Fibroblast of skin of right quadriceps (primary cell): ENCODE results near the gene EXOSC1.
"Not testable (repeated sequence)": the region's sequence is repeated elsewhere in the genome, so short reads cannot be mapped to it uniquely, and the experiment has no call there.

ENCODE experiments used
- DNase-seq: peaks from one replicate; pipeline ENCODE4 v3.0.0-alpha.2; 2013

The EXOSC1 gene

DNA sequence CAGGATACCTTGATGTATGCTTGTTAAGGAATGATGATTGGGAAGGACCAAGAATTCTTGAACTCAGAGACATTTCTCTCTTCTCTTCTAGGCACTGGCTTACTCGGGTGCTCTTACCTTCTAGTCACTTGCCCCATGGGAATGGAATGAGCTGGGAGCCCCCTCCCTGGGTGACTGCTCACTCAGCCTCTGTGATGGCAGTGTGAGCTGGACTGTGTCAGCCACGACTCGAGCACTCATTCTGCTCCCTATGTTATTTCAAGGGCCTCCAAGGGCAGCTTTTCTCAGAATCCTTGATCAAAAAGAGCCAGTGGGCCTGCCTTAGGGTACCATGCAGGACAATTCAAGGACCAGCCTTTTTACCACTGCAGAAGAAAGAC lies 10.9 kb upstream of the EXOSC1 start:
- DNase-seq, result no peak

DNA sequence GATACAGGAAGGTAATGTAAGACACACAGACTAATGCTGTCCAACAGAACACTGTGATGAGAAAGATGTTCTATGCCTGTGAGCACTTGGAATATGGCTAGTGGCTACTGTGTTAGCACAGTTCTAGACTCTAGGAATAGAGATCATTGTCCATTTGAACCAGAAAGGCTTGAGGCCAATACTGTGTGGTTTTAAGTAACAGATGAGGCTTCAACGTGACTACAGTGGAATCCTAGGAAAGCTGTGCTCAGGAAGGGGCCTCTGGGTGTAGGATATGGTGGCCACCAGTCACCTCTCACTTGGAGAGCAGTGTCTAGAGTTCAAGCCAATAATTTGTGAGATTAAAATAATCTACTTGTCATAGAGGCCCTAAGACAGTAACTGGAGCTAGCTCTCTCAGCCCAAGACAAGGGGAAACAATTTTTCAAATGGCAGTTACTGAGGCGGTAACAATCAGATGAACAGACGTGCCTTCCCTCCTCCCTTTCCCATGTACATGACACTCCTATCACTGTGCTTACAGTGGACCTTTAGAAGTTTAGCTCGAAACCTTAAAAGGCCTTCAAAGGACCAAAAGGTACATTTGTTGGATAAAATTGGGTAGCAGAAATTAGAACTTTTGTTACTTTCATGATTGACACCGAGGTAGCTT lies 10.4 kb upstream of the EXOSC1 start:
- DNase-seq, result no peak

DNA sequence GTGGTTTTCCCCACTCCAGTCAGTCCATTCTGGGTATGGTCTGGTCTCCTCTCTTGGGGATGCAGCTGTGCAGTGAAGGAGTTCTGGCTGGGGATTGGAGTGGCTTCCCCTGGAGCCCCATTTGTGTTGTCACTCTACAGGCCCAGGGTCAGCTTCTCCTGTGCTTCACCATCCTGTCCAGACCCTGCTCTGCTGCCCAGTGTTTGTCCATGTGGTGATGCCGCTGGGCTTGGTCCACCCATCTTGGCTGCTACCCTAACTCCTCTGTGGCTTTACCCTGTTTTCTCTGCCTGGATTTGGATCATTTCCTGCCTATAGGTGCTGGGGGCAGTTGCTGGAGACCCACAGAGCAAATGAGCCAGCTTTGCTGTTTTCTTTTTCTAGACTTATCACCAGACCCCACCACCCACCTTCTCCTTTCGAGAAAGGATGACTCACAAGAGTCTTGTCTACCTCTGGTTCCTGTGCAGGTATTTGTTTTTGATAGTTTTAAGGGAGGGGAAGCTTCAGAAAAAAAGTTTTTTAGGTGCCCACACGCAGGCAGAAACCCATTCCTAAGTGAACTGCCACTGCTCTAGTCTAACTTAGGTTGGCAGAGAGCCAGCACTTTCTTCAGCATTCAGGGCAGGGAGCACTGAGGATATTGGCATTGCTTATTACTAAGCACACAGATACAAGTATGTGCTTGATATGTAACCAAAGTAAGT lies 8.7 kb upstream of the EXOSC1 start:
- no peak for DNase-seq

- DNase-seq, result no peak
Measured at GRCh38 chr10:97452352-97452751, 6.5 kb upstream of the EXOSC1 start.

DNA sequence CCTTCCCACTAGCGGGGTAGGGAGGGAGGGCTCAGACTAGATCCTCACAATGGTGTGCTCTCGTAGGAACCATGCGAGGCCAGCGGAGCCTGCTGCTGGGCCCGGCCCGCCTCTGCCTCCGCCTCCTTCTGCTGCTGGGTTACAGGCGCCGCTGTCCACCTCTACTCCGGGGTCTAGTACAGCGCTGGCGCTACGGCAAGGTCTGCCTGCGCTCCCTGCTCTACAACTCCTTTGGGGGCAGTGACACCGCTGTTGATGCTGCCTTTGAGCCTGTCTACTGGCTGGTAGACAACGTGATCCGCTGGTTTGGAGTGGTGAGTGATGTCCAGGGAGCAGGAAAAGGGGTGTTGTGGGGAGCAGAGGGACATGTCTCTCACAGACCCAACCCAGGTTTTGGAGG lies 5.8 kb upstream of the EXOSC1 start:
- no peak for DNase-seq

GRCh38 chr10:97450828-97451227 lies 5.0 kb upstream of the EXOSC1 start:
- no peak for DNase-seq

DNA sequence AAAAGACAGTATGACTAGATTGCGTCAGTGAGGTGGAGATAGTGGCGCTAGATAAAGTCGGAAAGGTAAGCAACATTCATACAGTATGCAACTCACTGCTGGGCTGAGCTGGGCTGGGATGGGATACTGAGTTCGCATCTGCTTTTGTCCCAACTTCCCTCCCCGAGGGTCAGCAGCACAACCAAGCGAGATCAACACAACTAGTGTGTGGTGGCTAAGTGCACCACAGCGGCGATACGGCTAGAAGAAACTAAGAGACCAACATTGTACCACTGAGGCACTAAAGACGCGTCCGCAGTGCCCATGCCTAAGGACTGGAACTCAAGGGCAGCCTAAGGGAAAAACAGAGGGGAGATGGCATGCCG lies 467 bp downstream of the EXOSC1 start:
- DNase-seq, result no peak

DNA sequence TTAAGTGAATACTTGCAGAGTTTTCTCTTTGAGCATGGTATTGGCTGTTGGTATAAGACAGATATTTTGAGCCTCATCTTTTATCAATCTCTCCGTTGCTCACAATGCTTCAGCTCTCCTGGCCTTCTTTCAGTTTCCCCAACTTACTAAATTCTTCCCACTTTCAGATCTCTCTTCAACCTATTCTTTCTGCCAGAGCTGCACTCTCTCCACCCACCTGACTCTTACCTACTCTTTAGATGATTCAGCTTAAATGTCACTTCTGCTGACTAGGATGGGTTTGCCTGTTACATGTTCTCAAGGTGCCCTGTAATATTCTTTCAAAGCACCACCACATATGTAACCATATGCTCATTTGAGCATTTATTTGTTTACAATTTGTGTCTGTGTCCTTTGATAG lies 1.6 kb downstream of the EXOSC1 start:
- DNase-seq, result no peak

DNA sequence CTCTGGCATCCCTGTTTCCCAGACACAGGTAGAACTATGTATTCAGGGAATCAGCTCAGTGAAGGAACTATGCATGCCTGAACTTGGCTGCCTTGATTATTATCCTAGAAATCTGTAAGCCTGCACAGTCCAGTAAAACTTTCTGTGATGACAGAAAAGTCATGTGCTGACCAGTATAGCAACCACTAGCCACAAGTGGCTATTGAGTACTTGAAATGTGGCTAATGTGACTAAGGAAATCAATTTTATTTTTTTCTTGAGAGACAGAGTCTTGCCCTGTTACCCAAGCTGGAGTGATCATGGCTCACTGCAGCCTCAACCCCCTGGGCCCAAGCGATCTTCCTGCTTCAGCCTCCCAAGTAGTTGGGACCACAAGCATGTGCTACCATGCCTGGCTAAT lies 3.5 kb downstream of the EXOSC1 start:
- DNase-seq, result no peak

- DNase-seq, result no peak
Measured at GRCh38 chr10:97435211-97435610, 10.6 kb downstream of the EXOSC1 start.

DNA sequence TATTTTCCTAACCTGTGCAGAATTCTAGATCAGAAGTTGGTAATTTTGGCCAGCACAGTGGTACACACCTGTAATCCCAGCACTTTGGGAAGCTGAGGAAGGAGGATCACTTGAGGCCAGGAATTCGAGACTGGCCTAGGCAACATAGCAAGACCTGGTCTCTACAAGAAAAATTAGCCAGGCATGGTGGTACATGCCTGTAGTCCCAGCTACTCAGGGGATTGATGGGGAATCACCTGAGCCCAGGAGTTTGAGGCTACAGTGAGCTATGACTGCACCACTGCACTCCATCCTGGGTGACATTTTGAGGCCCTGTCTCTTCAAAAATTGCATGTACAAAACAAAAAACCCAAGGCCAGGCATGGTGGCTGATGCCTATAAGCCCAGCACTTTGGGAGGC lies 11.2 kb downstream of the EXOSC1 start:
- no peak for DNase-seq

- DNase-seq, result no peak
Measured at GRCh38 chr10:97434055-97434454, 11.8 kb downstream of the EXOSC1 start.

GRCh38 chr10:97428572-97428981 lies 17.2 kb downstream of the EXOSC1 start:
- peak; percentile 40 for DNase-seq

DNA sequence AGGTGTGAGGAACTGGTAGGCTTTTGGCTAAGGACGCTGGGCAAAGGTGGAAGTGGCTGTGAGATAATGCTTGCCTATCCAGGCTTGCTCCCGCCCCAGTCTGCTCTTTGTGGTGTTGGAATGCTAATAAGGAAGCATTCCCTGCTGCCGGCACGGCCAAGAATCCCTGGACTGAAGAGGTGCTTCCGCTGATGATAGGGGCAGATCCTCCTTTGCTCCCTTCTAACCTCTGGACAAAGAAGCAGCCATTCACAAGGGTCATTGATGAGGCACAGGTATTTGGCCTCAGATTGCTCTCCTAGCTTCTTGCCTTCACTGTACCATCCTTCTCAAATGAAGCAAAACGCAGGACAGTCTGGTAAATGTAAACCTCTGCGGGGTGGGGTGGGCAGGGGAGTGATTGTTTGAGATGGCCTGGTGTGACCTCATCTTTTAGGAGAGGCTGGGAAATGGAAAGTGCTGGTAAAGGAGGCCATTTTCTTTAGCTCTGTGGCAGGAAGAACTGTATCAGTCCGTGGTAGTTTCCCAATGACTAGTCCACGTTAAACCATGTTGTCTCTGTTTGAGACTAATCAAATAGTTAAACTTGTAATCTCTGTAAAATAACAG lies 18.1 kb downstream of the EXOSC1 start:
- DNase-seq, result no peak

GRCh38 chr10:97426776-97427570 lies 18.8 kb downstream of the EXOSC1 start:
- no peak for DNase-seq

- DNase-seq, result peak; percentile 96
Measured at GRCh38 chr10:97425964-97426775, 19.6 kb downstream of the EXOSC1 start, which contains the start of gene PGAM1. Gene PGAM1, plus strand, starts transcription at chr10:97426191. Its CDS starts 117 bp downstream, at chr10:97426308.

DNA sequence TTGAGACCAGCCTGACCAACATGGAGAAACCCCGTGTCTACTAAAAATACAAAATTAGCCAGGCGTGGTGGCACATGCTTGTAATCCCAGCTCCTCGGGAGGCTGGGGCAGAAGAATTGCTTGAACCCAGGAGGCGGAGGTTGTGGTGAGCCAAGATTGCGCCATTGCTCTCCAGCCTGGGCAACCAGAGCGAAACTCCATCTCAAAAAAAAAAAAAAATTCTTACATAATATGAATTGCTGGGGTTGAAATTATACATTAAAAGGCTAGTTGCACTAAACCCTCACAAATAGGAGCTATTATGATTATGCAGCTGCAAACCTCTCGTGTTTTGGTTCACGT lies 22.1 kb downstream of the EXOSC1 start:
- DNase-seq, result not testable (repeated sequence)

DNA sequence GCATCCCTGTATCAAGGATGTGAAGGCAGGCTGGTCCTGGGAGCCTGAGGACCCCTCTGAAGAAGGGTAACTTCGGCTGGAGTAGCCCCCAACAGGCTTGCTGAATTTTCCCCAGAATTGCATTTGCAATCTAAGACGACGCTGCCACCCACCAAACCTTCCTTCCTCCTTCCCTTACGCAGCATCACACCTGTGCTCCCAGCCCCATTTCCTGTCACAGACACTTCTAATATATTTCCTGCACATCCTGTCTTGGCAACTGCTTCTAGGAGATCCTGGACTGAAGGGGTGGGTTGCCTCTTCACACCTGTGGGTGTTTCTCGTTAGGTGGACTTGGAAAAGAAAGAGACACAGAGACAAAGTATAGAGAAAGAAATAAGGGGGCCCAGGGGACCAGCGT lies 29.2 kb downstream of the EXOSC1 start:
- DNase-seq, result no peak

DNA sequence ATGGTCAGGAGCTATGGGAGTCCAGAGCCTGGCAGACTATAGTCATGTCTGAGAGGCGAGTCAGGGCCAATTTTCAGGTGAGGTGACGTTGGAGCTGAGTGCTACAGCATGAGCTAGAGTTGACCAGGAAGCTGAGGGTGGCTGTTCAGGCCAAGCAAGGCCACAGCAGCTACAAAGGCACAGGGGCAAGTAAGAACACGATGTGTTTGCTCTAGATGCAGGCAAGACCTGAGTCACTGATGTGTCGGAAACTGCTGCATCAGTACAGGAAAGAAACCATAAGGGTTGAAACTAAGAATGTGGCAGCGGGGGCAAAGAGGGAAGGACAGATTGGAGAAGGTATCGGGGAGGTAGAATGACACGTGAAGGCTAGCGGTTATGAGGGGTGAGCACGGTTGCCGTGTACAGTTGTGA lies 32.9 kb downstream of the EXOSC1 start:
- no peak for DNase-seq

GRCh38 chr10:97411406-97411805 lies 34.4 kb downstream of the EXOSC1 start:
- DNase-seq, result no peak

DNA sequence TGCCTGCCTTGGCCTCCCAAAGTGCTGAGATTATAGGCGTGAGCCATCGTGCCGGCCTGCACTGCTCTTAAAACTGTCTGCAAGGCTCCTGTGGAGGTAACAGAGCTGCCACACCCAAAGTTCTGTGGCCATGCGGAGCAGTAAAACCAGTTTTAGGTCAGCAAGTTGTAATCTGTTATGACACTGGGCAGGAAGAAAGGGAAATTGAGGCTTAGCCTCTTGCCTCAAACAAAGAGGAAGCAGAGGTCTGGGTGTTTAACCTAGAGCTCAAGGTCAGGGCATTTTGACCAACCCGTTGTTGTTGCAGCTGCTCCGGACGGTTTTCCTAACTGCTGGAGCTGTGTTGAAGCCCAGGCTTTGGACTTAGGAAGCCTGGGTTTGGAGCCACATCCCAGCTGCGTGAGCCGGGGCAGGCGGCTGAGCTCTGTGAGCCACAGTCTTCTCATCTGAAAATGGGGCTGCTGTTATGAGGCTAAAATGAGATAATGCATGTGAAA lies 37.3 kb downstream of the EXOSC1 start:
- DNase-seq, result no peak

GRCh38 chr10:97407952-97408248 lies 37.9 kb downstream of the EXOSC1 start:
- DNase-seq, result no peak
